Measurements from ENCODE around the gene NCCRP1.
"Not testable (repeated sequence)": the region's sequence is repeated elsewhere in the genome, so short reads cannot be mapped to it uniquely, and the experiment has no call there.

NCCRP1 gene

GRCh38 chr19:39244410-39245100 lies 47.8 kb downstream of the NCCRP1 start, which contains the start of gene IFNL3:
Gene IFNL3 (minus strand): TSS chr19:39245006. CDS start chr19:39244967, 39 bp downstream.
- DNase-seq: not testable (repeated sequence)

GRCh38 chr19:39245166-39245565 lies 48.4 kb downstream of the NCCRP1 start:
- not testable (repeated sequence) for DNase-seq

GRCh38 chr19:39246951-39247669 lies 50.3 kb downstream of the NCCRP1 start:
- peak in 24 of 56 donors; percentile 1 to 47 (median 10) for DNase-seq

- DNase-seq: no peak
These were observed 51.2 kb downstream of the NCCRP1 start for GRCh38 chr19:39247701-39248664.

- no peak for DNase-seq
These were observed 52.0 kb downstream of the NCCRP1 start, which contains the start of gene IFNL4 for GRCh38 chr19:39248806-39249205. Gene IFNL4 (minus strand): TSS chr19:39248856.

- DNase-seq: no peak
These were observed 54.3 kb downstream of the NCCRP1 start for GRCh38 chr19:39251081-39251480.

Measured in nucleus accumbens (tissue), 56 donors.